Adrenal gland (tissue), 5 donors: ENCODE results near the gene DACT2.

Source experiments
- CTCF ChIP-seq, 6 experiments: fragments of 450-650 bp in 4 of 6; fragments of 200-600 bp in 2 of 6; sonication (generic) in 1 of 6; IDR thresholded peaks; 1 replicate in 5 of 6; 2 replicates in 1 of 6; pipeline versions ENCODE4 v1.5.1 to v1.8.0; 2016 to 2021; ENCODE audit warnings: antibody characterized with exemption in 6 of 6, mild to moderate bottlenecking in 2 of 6, moderate library complexity in 1 of 6
- POLR2A ChIP-seq, 2 donors: fragments of 450-650 bp; IDR thresholded peaks; one replicate each; pipeline ENCODE4 v1.6.1; 2017; ENCODE audit warnings: antibody characterized with exemption in 2 of 2, mild to moderate bottlenecking in 2 of 2, moderate library complexity in 1 of 2
- donor health status: DM: no; HTN: no; CAD: no.

- TF ChIP-seq CTCF (IDR thresholded peaks at IDR 0.05) (no peak), POLR2A (IDR thresholded peaks at IDR 0.05) (no peak)
These were observed 21.9 kb downstream of the DACT2 start for GRCh38 chr6:168297643-168298042.
